GM12872 (cell line): ENCODE results near the gene ADAMTS4.

ENCODE experiments used
- TF ChIP-seq, protein P1 (sequence below): IDR thresholded peaks from 3 replicates; pipeline ENCODE4 v1.5.1; 2011; ENCODE audit warnings: low read depth, mild to moderate bottlenecking, low read length, moderate library complexity; ENCODE audit not compliant: insufficient read depth

Gene ADAMTS4

DNA sequence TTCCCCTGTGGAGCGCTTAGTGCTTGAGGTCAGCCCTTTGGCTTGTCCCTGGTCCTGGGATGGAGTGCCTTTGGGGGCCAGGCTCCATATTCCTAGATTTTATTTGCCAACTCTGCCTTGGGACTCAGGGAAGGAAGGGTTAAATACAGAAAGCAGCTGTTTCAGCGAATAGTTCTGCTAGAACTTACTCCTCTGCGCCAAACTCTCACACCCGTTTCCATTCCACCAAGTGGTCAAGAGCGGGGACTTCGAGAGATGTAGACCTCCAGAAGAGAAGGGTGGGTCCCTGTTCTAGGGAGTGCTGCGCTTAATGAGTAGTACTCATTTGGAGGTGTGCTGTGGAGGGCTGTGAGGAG, 26.3 kb upstream of the ADAMTS4 start:
- TF ChIP-seq, protein P1, sequence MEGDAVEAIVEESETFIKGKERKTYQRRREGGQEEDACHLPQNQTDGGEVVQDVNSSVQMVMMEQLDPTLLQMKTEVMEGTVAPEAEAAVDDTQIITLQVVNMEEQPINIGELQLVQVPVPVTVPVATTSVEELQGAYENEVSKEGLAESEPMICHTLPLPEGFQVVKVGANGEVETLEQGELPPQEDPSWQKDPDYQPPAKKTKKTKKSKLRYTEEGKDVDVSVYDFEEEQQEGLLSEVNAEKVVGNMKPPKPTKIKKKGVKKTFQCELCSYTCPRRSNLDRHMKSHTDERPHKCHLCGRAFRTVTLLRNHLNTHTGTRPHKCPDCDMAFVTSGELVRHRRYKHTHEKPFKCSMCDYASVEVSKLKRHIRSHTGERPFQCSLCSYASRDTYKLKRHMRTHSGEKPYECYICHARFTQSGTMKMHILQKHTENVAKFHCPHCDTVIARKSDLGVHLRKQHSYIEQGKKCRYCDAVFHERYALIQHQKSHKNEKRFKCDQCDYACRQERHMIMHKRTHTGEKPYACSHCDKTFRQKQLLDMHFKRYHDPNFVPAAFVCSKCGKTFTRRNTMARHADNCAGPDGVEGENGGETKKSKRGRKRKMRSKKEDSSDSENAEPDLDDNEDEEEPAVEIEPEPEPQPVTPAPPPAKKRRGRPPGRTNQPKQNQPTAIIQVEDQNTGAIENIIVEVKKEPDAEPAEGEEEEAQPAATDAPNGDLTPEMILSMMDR = no peak

DNA sequence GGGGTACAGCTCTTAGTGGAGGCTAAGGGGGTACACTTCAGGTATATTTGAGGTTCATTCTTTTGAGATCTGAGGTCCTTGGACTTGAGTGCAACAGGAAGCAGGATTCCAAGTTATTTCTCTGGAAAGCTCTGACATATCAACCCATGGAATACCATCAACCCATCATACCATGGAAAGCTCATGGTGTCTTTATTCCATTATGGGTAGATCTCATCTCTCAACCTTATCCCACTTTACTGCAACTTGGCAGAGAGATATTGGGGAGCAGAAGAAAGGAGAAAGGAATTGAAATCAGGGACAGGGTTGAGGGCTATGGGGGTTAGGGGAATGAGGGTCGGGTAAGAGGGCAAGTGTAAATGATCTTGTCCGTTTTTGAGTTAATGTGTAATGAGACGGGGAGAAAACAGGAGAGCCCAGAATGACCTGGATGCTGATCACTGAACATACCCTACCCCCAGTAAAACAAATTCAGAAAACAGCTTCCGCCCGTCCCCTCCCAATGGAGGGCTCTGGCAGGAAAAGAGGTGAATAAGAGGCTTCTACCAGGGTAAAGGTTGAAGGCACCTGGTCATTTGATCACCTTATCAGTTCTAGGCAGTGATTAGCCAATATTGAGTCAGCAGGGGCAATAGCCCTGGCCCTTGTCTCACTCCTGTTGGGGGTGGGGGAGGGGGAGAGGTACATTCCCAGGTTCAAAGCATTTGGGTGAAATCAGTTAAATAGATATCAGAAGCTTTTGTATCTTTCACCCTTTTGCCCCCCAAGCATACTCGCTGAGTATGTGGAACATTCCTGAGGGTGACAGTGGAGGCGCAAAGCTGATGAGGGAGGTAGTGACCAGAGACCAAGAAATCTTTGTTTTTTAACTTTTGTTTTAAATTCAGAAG, 25.2 kb upstream of the ADAMTS4 start:
- TF ChIP-seq, protein P1 = no peak

DNA sequence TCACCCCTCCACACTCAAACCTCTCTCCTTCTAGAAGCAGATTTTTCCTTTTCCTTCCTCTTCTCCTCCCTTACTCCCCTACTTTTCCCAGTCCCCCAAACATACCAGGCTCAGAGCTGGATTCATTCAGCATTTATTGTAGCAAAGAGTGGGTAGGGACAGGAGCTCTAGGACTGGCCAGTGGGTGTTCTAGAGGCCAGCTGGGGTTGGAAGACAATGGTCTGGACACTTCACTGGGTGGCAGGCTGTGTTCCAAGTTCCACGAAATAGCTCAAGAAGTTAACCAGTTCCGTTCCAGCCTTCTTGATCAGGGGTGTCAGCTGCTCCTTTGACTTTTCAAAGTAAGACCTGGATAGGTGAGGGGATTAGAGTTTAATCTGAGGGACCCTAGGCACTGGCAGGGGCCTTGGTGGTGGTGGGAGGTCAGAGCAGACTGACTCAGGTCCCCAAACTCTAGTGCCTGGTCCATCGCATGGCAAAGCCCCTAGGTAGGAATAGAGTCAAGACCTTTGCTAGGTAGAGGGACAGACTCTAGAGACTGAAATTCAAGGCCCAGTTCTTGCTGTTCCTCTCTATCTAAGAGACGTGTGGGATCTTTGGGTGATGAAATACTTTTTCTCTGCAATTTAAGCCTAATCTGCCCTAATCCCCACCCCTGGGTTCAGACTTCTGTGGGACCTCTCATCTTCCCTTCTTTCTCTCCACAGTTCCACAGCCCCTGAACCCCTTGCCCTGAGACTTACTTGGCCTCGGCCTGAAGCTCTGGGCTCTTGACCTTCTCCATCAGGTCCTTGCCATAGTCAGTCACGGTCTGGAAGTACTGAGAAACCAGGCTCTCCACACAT, 23.5 kb upstream of the ADAMTS4 start:
- TF ChIP-seq, protein P1 = no peak

DNA sequence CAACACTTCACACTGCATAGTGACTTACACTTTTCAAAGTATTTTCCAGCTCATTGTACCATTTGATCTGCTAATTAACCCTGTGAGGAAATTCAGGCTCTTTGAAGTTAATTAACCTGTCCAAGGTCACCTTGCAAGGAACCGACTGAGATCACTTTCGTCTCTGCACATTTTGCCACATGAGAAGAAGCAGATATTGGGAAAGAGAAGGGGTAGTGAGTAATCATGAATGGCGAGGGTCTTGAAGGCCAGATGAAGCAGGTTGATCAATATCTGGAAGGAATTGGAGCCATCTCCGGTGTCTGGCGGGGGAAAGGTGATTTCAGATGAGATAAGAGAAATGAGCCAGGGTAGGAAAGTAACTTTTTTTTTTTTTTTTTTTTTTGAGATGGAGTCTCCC, 21.1 kb upstream of the ADAMTS4 start:
- TF ChIP-seq, protein P1 = no peak

DNA sequence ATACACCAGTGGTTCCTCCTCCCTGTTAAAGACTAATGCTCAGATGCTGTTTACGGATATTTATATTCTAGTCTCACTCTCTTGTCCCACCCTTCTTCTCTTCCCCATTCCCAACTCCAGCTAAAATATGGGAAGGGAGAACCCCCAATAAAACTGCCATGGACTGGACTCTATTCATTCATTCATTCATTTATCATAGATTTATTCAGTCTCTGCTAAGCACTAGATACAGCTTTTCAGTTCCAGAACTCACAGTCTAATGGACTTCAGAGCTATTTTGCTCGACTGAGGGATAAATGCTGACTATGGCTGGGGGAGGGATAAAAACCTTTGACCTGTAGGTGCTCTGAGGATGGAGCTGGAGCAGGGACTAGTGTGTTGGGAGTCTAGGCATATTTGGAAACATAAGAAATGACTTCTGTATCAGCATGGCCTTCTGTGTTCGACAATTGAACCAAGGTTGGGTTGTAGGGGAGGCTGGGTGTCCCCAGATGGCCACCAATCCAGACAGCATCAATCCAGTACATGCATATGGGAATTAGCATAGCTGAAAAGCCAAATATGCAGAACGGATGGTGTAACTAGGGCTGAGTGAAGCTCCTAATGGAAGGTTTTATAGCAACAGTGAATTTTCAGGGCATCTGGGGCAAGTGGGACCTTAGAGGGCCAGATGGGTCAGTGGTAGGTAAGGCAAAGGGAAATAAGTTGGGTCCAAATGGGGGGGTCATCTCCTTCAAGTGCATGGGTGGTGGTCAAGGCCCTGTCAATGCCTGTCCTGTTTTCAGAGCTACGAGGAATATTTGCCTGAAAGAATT, 20.4 kb upstream of the ADAMTS4 start:
- TF ChIP-seq, protein P1 = no peak

DNA sequence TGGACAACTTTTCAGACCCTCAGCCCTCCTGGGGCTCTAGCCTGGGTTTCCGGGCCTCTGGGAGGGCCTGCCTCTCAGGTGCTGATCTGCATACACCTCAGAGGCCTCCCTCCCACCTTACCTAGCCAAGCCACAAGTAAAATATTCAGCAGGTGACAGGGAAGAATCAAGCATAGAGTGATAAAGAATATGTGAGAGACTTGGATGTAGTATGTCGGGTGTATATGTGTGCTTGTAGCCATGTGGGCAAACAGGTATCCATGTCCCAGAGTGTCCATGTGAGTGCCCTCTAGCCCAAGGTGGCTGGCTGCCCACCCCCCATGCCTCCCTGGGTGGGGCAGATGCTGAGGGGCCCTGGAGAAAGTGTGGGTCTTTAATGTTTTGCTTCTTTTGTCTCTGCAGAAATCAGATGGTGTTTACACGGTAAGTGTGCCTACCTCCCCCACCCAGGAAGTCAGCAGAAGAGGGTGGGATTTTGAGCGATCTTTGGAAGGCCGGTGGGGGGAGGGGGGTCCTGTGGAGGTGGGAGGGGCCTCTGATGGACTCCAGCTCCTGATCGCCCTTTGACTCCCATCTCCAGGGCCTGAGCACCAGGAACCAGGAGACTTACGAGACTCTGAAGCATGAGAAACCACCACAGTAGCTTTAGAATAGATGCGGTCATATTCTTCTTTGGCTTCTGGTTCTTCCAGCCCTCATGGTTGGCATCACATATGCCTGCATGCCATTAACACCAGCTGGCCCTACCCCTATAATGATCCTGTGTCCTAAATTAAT, 19.6 kb upstream of the ADAMTS4 start:
- TF ChIP-seq, protein P1 = no peak
